Measurements from ENCODE around the gene PGS1.

The PGS1 gene

DNA sequence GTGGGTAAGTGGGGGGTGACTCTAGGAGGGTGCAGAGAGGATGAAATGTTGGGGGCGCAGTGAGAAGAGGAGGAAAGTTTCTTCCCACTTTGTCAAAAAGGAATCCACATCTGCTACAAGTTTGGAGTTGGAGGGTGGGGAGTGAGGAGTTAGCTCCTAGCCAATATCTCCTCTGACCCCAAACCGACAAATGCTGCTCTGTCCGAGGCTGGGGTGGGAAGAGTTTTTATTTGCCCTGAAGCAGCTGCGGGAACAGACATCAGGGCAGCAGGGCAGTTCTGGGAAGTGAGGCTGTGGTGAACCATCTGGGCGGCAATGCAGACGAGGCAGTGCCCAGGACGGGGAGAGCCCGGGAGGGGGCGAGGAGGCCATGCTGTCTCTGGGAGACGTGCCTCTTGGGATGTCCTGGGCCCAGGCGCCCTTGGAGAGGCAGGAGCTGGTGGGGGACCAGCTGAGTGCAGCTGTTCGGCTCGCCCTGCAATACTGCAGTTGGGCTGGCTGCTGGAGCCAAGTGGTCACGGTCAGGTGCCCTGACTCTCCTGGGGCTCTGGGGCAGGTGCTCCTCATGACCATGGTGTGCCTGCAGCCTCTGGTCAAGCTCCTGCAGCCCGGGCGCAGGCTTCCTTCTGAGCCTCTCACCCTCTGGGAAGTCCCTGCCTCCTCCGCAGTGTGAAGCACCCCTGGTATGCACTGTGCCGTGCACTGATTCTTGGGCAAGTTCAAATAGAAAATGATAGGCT lies 12.2 kb upstream of the PGS1 start:
- TF ChIP-seq MYC (IDR thresholded peaks at IDR 0.05; ENCODE audit: low read depth, low read length) (no peak), POLR2A (IDR thresholded peaks at IDR 0.05; ENCODE audit: extremely low read depth, insufficient read length) (no peak), MAX (IDR thresholded peaks at IDR 0.05; ENCODE audit: low read depth, low read length) (no peak)
- TF ChIP-seq, protein P1, sequence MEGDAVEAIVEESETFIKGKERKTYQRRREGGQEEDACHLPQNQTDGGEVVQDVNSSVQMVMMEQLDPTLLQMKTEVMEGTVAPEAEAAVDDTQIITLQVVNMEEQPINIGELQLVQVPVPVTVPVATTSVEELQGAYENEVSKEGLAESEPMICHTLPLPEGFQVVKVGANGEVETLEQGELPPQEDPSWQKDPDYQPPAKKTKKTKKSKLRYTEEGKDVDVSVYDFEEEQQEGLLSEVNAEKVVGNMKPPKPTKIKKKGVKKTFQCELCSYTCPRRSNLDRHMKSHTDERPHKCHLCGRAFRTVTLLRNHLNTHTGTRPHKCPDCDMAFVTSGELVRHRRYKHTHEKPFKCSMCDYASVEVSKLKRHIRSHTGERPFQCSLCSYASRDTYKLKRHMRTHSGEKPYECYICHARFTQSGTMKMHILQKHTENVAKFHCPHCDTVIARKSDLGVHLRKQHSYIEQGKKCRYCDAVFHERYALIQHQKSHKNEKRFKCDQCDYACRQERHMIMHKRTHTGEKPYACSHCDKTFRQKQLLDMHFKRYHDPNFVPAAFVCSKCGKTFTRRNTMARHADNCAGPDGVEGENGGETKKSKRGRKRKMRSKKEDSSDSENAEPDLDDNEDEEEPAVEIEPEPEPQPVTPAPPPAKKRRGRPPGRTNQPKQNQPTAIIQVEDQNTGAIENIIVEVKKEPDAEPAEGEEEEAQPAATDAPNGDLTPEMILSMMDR (IDR thresholded peaks at IDR 0.05; ENCODE audit: low read depth, low read length) = no peak

GRCh38 chr17:78367193-78367592 lies 11.3 kb upstream of the PGS1 start:
- DNase-seq (ENCODE audit: low read depth) = no peak

More for the DNA sequence above, 12.2 kb upstream of the PGS1 start:
- no peak overlapping the region for H3K4me3 ChIP-seq (ENCODE audit: low read depth, low read length)
- DNase-seq (ENCODE audit: low read depth) = no peak

DNA sequence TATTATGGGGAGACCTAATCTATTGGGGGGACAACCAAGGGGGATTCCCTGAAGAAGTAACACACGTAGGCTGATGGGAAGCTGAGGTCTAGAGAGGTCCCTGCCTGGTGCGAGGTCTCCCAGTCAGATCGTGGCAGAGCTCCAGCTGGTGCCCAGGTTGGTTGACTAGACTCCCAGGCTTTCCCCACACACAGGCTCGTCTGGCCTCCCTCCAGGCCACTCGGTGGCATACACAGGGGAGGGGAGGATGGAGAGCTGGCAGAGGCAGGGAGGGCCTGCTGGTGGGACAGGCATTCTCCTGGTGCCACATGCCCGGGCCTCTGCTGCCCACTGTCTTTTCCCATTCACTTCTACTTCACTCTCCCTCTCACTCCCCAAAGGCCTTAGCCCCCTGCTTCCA lies 10.1 kb upstream of the PGS1 start:
- H3K4me3 ChIP-seq (ENCODE audit: low read depth, low read length) = no peak overlapping the region
- no peak for TF ChIP-seq MAX (IDR thresholded peaks at IDR 0.05; ENCODE audit: low read depth, low read length)
- TF ChIP-seq, protein P1 (IDR thresholded peaks at IDR 0.05; ENCODE audit: low read depth, low read length) = no peak
- TF ChIP-seq POLR2A (IDR thresholded peaks at IDR 0.05; ENCODE audit: extremely low read depth, insufficient read length) = no peak
- TF ChIP-seq MYC (IDR thresholded peaks at IDR 0.05; ENCODE audit: low read depth, low read length) = no peak
- DNase-seq (ENCODE audit: low read depth) = no peak

More at GRCh38 chr17:78367193-78367592, 11.3 kb upstream of the PGS1 start:
- no peak overlapping the region for H3K4me3 ChIP-seq (ENCODE audit: low read depth, low read length)
- TF ChIP-seq MYC (IDR thresholded peaks at IDR 0.05; ENCODE audit: low read depth, low read length) = no peak
- no peak for TF ChIP-seq MAX (IDR thresholded peaks at IDR 0.05; ENCODE audit: low read depth, low read length)
- TF ChIP-seq, protein P1 (IDR thresholded peaks at IDR 0.05; ENCODE audit: low read depth, low read length) = no peak
- no peak for TF ChIP-seq POLR2A (IDR thresholded peaks at IDR 0.05; ENCODE audit: extremely low read depth, insufficient read length)

DNA sequence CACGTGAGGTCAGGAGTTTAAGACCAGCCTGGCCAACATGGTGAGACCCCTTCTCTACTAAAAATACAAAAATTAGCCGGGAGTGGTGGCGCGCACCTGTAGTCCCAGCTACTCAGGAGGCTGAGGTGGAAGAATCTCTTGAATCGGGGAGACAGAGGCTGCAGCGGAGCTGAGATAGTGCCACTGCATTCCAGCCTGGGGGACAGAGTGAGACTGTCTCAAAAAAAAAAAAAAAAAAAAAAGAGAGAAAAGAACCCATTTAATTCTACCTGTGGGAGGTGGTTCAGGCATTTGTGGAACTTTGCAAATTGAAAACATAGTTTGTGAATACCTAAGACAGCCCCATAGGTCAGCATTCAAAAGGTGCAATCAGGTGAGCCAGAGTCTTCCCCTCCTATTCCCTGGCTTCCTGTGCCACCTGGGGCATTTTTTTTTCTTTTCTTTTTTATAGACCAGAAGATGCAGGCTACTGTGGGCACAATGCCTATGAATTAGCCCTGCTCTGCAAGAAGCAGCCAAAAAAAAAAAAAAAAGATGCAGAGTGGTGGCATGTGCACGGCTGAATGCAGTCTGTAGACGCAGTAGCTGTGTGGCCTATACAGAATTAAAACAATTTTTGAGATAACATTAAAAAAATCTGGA lies 9.5 kb upstream of the PGS1 start:
- H3K4me3 ChIP-seq (ENCODE audit: low read depth, low read length) = no peak overlapping the region
- TF ChIP-seq MYC (IDR thresholded peaks at IDR 0.05; ENCODE audit: low read depth, low read length) (no peak), MAX (IDR thresholded peaks at IDR 0.05; ENCODE audit: low read depth, low read length) (no peak), POLR2A (IDR thresholded peaks at IDR 0.05; ENCODE audit: extremely low read depth, insufficient read length) (no peak)
- TF ChIP-seq, protein P1 (IDR thresholded peaks at IDR 0.05; ENCODE audit: low read depth, low read length) = no peak
- no peak for DNase-seq (ENCODE audit: low read depth)

- TF ChIP-seq, protein P1 (IDR thresholded peaks at IDR 0.05; ENCODE audit: low read depth, low read length) = no peak
- TF ChIP-seq POLR2A (IDR thresholded peaks at IDR 0.05; ENCODE audit: extremely low read depth, insufficient read length) = no peak
- TF ChIP-seq MAX (IDR thresholded peaks at IDR 0.05; ENCODE audit: low read depth, low read length) = no peak
- no peak for TF ChIP-seq MYC (IDR thresholded peaks at IDR 0.05; ENCODE audit: low read depth, low read length)
- H3K4me3 ChIP-seq (ENCODE audit: low read depth, low read length) = no peak overlapping the region
- no peak for DNase-seq (ENCODE audit: low read depth)
Observed at GRCh38 chr17:78369791-78370381, 8.6 kb upstream of the PGS1 start.
